Astrocyte (in vitro differentiated cells and primary cell): Measurements from ENCODE around the gene CRYGA.

Experiments used
- EZH2 ChIP-seq: IDR thresholded peaks from 2 replicates; pipeline ENCODE4 v1.6.1; 2012; ENCODE audit warnings: mild to moderate bottlenecking, low read length, inconsistent platforms; ENCODE audit not compliant: insufficient read depth
- TF ChIP-seq, protein P1 (sequence below): IDR thresholded peaks from 2 replicates; pipeline ENCODE4 v1.5.1; 2011; ENCODE audit warnings: low read depth, mild to moderate bottlenecking, inconsistent platforms, low read length, moderate library complexity; ENCODE audit not compliant: insufficient read depth

DNA sequence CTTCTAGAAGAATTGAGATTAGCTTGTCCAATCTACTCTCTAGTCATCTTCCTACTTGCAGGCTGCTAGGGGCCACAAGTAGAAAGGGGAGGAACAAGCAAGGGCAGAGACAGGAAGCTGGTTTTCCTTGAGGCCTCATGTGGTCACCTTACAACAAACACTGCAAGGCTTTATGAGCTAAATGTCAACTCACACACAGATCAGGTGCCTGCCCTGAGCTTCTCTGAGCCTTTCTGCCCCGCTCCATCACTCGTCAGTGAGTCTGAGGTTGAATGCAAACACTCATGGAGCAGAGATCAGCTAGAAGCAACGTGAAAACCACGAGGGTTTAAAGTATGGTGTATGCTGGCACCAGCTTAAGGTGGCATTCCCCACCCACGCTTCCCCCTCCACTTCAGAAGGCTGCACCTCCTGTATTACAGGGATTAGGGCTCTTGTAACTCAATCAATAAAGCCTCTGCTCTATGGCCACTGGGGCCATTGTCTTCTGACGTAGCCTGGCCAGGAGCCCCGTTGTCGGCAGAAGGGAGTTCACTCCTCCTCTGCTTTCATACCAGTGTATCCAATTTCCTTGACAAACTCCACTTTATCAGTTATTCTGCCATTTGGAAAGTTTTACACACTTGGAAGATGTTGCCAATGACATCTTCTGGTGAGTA is 28.3 kb downstream of the CRYGA start:
- TF ChIP-seq, protein P1, sequence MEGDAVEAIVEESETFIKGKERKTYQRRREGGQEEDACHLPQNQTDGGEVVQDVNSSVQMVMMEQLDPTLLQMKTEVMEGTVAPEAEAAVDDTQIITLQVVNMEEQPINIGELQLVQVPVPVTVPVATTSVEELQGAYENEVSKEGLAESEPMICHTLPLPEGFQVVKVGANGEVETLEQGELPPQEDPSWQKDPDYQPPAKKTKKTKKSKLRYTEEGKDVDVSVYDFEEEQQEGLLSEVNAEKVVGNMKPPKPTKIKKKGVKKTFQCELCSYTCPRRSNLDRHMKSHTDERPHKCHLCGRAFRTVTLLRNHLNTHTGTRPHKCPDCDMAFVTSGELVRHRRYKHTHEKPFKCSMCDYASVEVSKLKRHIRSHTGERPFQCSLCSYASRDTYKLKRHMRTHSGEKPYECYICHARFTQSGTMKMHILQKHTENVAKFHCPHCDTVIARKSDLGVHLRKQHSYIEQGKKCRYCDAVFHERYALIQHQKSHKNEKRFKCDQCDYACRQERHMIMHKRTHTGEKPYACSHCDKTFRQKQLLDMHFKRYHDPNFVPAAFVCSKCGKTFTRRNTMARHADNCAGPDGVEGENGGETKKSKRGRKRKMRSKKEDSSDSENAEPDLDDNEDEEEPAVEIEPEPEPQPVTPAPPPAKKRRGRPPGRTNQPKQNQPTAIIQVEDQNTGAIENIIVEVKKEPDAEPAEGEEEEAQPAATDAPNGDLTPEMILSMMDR = no peak
- no peak for TF ChIP-seq EZH2
